ENCODE results near the gene KCNH1. TPM values are rescaled to one million over a fixed set of nuclear protein-coding genes. Genes with fewer than 3 reads are reported as not detected.

KCNH1 gene
- total RNA-seq, 2 experiments from 2014 or later = not detected

DNA sequence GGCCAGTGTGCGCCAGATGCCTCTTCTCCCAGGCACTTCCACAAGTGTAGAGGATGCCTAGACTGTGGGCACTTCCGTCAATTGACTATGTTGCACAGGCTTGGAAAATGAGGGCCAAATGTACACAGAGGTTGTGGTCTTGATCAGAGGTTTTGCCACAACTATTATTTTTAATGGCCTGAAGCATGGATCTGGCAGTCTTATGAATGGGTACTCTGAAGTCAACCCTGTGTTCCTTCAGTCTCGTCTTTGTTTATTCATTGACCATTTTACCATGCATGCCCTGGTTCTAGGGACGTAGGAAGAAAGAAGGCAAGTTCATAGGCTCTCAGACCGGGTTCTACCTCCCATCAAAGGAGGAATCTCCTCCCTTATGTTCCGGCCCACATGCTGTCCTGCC is 476.1 kb downstream of the KCNH1 start:
- Mint-ChIP-seq H3K4me1 (ENCODE audit: low read depth) (no peaks in the 10 kb centered on the region), H3K4me3 (no peak overlapping the region), H3K27me3 (no peaks in the 10 kb centered on the region), H3K9me3 (peaks cover 4% of the 10 kb centered on the region), H3K36me3 (no peaks in the 10 kb centered on the region), H3K27ac (no peak overlapping the region)
- intact Hi-C loops (cut with micrococcal nuclease) = no loop called here
- CTCF ChIA-PET = no interaction called here
- DNase-seq = no peak
- POLR2A ChIA-PET = no interaction called here

- no peak overlapping the region for H3K27ac Mint-ChIP-seq
- H3K9me3 Mint-ChIP-seq = peaks cover 3% of the 10 kb centered on the region
- H3K4me1 Mint-ChIP-seq (ENCODE audit: low read depth) = no peaks in the 10 kb centered on the region
- POLR2A ChIA-PET = no interaction called here
- no peaks in the 10 kb centered on the region for H3K27me3 Mint-ChIP-seq
- H3K36me3 Mint-ChIP-seq = no peaks in the 10 kb centered on the region
- no peak for DNase-seq
- intact Hi-C loops (cut with micrococcal nuclease) = no loop called here
- no peak overlapping the region for H3K4me3 Mint-ChIP-seq
- CTCF ChIA-PET = no interaction called here
Measured at GRCh38 chr1:210655511-210655910, 478.4 kb downstream of the KCNH1 start.

GRCh38 chr1:210654176-210654981 is 479.6 kb downstream of the KCNH1 start:
- Mint-ChIP-seq H3K27me3 (no peaks in the 10 kb centered on the region), H3K4me3 (no peak overlapping the region), H3K36me3 (no peaks in the 10 kb centered on the region), H3K4me1 (ENCODE audit: low read depth) (no peaks in the 10 kb centered on the region), H3K27ac (no peak overlapping the region), H3K9me3 (peaks cover 3% of the 10 kb centered on the region)
- intact Hi-C loops (cut with micrococcal nuclease) = no loop called here
- peak; percentile 20 for DNase-seq
- CTCF ChIA-PET = no interaction called here
- POLR2A ChIA-PET = no interaction called here

GRCh38 chr1:210653771-210654170 is 480.2 kb downstream of the KCNH1 start:
- ChIA-PET POLR2A (no interaction called here), CTCF (no interaction called here)
- intact Hi-C loops (cut with micrococcal nuclease) = no loop called here
- H3K9me3 Mint-ChIP-seq = peaks cover 3% of the 10 kb centered on the region
- no peaks in the 10 kb centered on the region for H3K36me3 Mint-ChIP-seq
- no peak for DNase-seq
- H3K4me1 Mint-ChIP-seq (ENCODE audit: low read depth) = no peaks in the 10 kb centered on the region
- H3K27me3 Mint-ChIP-seq = no peaks in the 10 kb centered on the region
- H3K4me3 Mint-ChIP-seq = no peak overlapping the region
- no peak overlapping the region for H3K27ac Mint-ChIP-seq

DNA sequence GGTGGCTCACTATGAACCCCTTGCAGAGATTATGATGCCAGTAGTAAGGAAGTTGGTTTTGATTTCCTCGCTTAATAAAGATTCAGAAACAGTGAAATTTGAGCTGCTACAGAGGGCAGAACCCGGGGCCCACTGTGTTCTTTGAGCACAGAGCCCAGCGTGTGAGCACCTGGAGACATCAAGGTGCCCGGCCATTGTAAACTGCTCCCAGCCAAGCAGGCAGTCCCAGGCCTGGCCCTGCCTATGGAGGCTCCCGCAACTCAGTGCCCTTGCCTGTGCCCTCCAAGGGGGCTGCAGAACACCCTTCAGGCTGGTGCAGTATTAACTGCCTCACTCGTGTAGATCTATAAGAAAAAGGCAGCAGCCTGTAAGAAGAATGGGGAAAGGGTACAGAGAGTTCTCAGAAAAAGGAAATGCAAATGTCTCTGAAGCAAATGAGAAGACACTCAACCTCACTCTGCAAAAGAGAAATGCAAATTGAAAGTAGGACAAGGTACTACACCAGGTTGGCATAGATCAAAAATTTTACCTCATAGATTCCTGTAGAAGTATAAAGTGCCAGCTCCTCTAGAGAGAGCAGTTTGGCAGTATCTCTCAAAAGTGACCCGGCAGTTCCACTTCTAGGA is 481.5 kb downstream of the KCNH1 start:
- Mint-ChIP-seq H3K27ac (no peak overlapping the region), H3K4me1 (ENCODE audit: low read depth) (no peaks in the 10 kb centered on the region), H3K27me3 (no peaks in the 10 kb centered on the region), H3K4me3 (no peak overlapping the region), H3K36me3 (no peaks in the 10 kb centered on the region), H3K9me3 (peaks cover 3% of the 10 kb centered on the region)
- POLR2A ChIA-PET = no interaction called here
- intact Hi-C loops (cut with micrococcal nuclease) = no loop called here
- CTCF ChIA-PET = no interaction called here
- no peak for DNase-seq

GRCh38 chr1:210650403-210650802 is 483.5 kb downstream of the KCNH1 start:
- Mint-ChIP-seq H3K36me3 (no peaks in the 10 kb centered on the region), H3K9me3 (peaks cover 3% of the 10 kb centered on the region), H3K27ac (no peak overlapping the region), H3K4me1 (ENCODE audit: low read depth) (no peaks in the 10 kb centered on the region), H3K4me3 (no peak overlapping the region), H3K27me3 (no peaks in the 10 kb centered on the region)
- intact Hi-C loops (cut with micrococcal nuclease) = no loop called here
- CTCF ChIA-PET = no interaction called here
- POLR2A ChIA-PET = no interaction called here
- no peak for DNase-seq

DNA sequence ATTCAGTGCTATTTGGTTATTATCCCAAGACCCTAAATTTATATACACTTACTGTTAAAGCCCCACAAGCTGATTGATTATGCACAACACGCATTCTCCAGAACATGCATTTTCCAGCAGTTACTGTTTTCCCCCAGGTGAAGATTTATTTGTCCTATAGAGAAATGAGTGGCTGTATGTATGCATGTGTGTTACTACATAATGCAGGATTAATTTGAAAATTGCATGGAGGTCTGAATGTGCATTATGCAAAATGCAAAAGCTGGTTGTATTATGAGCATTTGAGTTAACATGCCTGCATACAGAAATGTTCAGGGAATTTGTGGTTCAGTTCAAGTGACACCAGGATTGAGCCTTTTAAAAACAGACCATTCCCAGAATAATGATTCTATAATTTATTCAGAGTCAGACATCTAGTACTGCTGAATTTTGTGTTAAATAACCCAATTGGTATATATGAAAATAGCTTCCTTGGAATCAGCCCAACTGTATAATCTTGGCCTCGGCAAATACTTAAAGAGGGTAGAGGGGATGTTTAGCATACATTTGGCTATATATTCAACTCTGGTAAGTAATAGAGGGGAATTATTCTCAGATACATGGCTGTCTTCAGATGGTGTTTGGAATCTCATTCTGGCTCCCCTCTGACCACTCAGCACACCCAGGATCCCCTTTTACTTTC is 485.2 kb downstream of the KCNH1 start:
- DNase-seq = no peak
- no peaks in the 10 kb centered on the region for H3K4me1 Mint-ChIP-seq (ENCODE audit: low read depth)
- intact Hi-C loops (cut with micrococcal nuclease) = no loop called here
- no peak overlapping the region for H3K27ac Mint-ChIP-seq
- H3K36me3 Mint-ChIP-seq = no peaks in the 10 kb centered on the region
- H3K4me3 Mint-ChIP-seq = no peak overlapping the region
- no peaks in the 10 kb centered on the region for H3K27me3 Mint-ChIP-seq
- ChIA-PET POLR2A (no interaction called here), CTCF (no interaction called here)
- H3K9me3 Mint-ChIP-seq = peaks cover 1% of the 10 kb centered on the region

DNA sequence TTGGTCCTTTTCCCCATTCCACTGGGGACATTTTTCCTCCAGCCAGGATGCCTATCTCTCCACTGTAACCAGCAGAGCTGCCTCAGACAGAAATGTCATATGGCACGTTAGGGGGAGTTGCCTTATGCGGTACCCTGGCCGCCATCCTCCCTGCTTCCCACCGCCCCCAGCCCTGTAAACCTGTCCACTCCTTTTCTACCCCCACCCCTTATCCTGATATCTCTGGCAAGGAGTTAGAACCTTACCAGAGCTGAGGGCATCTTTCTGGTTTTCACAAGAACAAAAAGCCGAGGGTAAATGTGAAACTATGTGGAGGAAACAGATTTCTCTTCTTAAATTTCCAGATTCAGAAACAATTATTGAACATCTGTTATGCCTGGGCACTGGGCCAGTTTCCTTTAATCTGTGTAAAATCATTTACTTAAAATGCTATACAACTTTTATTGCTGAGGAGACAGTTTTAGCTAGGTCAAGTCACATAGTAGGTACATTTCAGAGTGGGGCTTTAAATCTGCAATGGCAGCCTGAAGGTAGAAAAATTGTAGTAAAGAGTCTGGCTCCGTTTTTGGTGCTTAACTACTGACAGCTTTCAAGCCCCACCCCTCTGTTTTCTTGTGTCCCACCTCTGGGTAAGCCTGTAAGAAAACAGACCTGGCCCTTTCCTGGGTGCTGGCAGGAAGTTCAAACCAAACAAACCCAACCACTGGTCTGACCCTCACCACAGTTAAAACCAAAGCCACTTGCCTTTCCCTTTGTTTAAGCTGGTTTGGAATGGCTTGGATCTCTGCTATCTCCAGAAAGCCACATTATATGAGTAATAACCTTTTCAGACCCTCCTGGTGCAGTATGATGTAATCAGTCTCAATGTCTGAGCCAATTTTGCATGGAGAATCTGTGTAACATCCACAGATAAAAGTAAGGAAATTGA is 486.3 kb downstream of the KCNH1 start:
- POLR2A ChIA-PET = no interaction called here
- H3K4me1 Mint-ChIP-seq (ENCODE audit: low read depth) = no peaks in the 10 kb centered on the region
- no peak overlapping the region for H3K27ac Mint-ChIP-seq
- no peaks in the 10 kb centered on the region for H3K36me3 Mint-ChIP-seq
- no peaks in the 10 kb centered on the region for H3K27me3 Mint-ChIP-seq
- CTCF ChIA-PET = no interaction called here
- no peak for DNase-seq
- no peak overlapping the region for H3K4me3 Mint-ChIP-seq
- intact Hi-C loops (cut with micrococcal nuclease) = no loop called here
- no peaks in the 10 kb centered on the region for H3K9me3 Mint-ChIP-seq

- Mint-ChIP-seq H3K36me3 (no peaks in the 10 kb centered on the region), H3K4me1 (ENCODE audit: low read depth) (no peaks in the 10 kb centered on the region), H3K27me3 (no peaks in the 10 kb centered on the region), H3K9me3 (no peaks in the 10 kb centered on the region), H3K27ac (no peak overlapping the region), H3K4me3 (no peak overlapping the region)
- DNase-seq = no peak
- CTCF ChIA-PET = no interaction called here
- POLR2A ChIA-PET = no interaction called here
- intact Hi-C loops (cut with micrococcal nuclease) = no loop called here
Measured at GRCh38 chr1:210646258-210646616, 487.7 kb downstream of the KCNH1 start.

DNA sequence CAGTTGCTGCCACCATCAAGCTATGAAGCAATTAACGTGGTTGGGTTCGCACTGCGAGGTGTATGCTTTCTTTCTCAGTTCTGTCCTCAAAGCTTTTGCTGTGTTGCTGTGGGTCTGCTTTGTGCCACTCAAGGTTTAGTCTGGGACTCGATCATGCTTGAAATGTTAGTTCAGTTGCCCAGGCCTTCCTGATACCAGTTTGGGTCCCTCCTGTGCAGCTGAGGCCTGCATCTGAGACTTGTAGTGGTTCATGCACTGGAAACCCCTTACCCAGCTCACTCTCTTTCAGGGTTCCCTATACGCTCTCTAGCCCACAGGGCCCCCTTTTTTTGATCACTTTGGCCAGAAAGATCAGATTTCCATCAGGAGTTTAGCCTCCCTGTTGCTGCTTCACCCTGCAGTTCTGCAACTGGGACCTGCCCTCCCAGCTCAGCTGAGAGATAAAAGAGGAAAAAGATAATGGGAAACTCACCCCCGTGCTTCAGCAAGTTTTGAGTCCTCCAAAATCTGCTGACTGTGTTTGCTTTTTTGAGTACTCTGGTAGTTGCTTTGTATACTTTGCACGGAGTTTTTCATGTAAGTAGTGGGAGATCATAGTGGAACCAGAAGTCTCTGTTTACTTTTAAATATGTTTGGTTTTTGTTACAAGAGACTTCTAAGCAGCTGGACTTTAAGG is 488.2 kb downstream of the KCNH1 start:
- Mint-ChIP-seq H3K4me3 (no peak overlapping the region), H3K4me1 (ENCODE audit: low read depth) (no peaks in the 10 kb centered on the region), H3K36me3 (no peaks in the 10 kb centered on the region), H3K27ac (no peak overlapping the region), H3K27me3 (no peaks in the 10 kb centered on the region), H3K9me3 (no peaks in the 10 kb centered on the region)
- intact Hi-C loops (cut with micrococcal nuclease) = no loop called here
- POLR2A ChIA-PET = no interaction called here
- no peak for DNase-seq
- CTCF ChIA-PET = no interaction called here

DNA sequence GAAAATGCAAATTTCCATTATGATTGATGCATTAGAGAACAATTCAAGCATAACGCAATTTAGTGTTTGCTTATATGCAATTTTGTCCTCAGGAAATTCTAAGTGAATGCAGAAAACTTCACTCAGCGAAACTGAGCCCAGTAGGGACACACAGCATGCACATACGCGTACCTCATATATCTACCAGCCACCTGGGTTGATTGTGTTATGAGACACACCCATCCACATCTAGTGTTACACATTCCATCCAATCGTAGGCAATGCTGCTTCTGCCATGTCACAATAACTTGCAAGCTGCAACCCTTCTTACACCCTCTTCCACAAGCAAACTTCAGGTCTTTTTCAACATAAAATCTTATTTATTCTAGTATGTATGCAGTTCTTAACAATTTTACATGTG is 492.4 kb downstream of the KCNH1 start:
- POLR2A ChIA-PET = no interaction called here
- DNase-seq = no peak
- CTCF ChIA-PET = no interaction called here
- Mint-ChIP-seq H3K27ac (no peak overlapping the region), H3K4me1 (ENCODE audit: low read depth) (no peaks in the 10 kb centered on the region), H3K9me3 (no peaks in the 10 kb centered on the region), H3K27me3 (no peaks in the 10 kb centered on the region), H3K36me3 (no peaks in the 10 kb centered on the region), H3K4me3 (no peak overlapping the region)
- intact Hi-C loops (cut with micrococcal nuclease) = no loop called here

DNA sequence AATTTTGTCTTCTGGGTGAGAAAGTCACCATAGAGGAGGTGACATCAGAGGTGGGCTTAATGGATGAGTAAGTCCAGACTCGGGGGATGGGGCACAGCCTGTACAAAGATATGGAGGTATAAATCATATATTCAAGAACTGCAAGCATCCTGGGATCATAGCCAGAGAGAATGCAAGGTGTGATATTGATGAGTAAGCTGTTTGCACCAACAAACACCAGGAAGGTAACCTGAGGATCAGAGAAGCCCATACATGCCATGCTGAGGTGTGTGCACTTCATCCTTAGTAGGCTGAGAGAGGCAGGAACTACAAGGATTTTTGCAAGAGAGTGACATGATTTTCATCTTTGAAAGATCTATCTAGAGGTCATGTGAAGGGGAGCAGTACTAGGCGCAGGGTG is 498.8 kb downstream of the KCNH1 start:
- Mint-ChIP-seq H3K27ac (no peak overlapping the region), H3K36me3 (no peaks in the 10 kb centered on the region), H3K27me3 (no peaks in the 10 kb centered on the region), H3K9me3 (no peaks in the 10 kb centered on the region), H3K4me1 (ENCODE audit: low read depth) (no peaks in the 10 kb centered on the region), H3K4me3 (no peak overlapping the region)
- intact Hi-C loops (cut with micrococcal nuclease) = no loop called here
- POLR2A ChIA-PET = no interaction called here
- CTCF ChIA-PET = no interaction called here
- DNase-seq = no peak
